Measurements from ENCODE around the gene ETHE1. TPM values are rescaled to one million over a fixed set of nuclear protein-coding genes. Genes with fewer than 3 reads are reported as not detected.

ETHE1 gene
- polyA plus RNA-seq, 1 donor = 97.7 TPM

Other genes with a start within 250 kb of the ETHE1 start
- 0.43 TPM for gene CD177, start 173.5 kb downstream of the ETHE1 start, polyA plus RNA-seq
- gene TEX101, start 112.3 kb downstream of the ETHE1 start, polyA plus RNA-seq = not detected
- 1.0 TPM for gene LYPD3, start 61.6 kb downstream of the ETHE1 start, polyA plus RNA-seq
- 33.8 TPM for gene PHLDB3, start 22.5 kb downstream of the ETHE1 start, polyA plus RNA-seq
- gene ZNF575, start 6.0 kb upstream of the ETHE1 start, polyA plus RNA-seq = 4.0 TPM
- 47.4 TPM for gene XRCC1, start 48.3 kb upstream of the ETHE1 start, polyA plus RNA-seq
- 16.4 TPM for gene PINLYP, start 48.6 kb upstream of the ETHE1 start, polyA plus RNA-seq
- gene IRGQ, start 68.9 kb upstream of the ETHE1 start, polyA plus RNA-seq = 11.5 TPM
- gene ZNF576, start 69.4 kb upstream of the ETHE1 start, polyA plus RNA-seq = 13.5 TPM
- 1.5 TPM for gene SRRM5, start 84.9 kb upstream of the ETHE1 start, polyA plus RNA-seq
- 40.4 TPM for gene ZNF428, start 92.4 kb upstream of the ETHE1 start, polyA plus RNA-seq
- 13.6 TPM for gene CADM4, start 112.6 kb upstream of the ETHE1 start, polyA plus RNA-seq
- 5.7 TPM for gene PLAUR, start 143.0 kb upstream of the ETHE1 start, polyA plus RNA-seq
- 0.03 TPM for gene IRGC, start 188.9 kb upstream of the ETHE1 start, polyA plus RNA-seq
- gene SMG9, start 227.8 kb upstream of the ETHE1 start, polyA plus RNA-seq = 36.2 TPM

Measured in large intestine (tissue), 1 donor.